ENCODE results near the gene CCDC88B.

DNA sequence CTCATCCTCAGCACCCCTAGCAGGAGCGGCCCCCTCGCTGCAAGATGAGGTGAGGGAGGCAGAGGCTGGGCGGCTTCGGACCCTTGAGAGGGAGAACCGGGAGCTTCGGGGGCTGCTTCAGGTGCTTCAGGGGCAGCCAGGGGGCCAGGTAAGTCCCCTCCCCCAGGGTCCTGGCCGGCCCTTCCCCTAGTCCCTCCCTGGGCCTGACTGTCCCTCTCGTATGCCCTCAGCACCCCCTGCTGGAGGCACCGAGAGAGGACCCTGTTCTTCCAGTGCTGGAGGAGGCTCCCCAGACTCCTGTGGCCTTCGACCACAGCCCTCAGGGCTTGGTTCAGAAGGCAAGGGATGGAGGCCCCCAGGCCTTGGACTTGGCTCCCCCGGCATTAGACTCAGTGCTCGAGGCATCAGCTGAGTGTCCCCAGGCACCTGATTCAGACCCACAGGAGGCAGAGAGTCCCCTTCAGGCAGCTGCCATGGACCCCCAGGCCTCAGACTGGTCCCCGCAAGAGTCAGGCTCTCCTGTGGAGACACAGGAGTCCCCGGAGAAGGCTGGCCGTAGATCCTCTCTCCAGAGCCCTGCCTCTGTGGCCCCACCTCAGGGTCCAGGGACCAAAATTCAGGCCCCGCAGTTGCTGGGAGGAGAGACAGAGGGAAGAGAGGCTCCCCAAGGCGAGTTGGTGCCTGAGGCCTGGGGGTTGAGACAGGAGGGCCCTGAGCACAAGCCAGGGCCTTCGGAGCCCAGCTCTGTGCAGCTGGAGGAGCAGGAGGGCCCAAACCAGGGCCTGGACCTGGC, 4.0 kb downstream of the CCDC88B start:
- no peak for TF ChIP-seq POLR2A (IDR thresholded peaks at IDR 0.05)
- TF ChIP-seq, protein P1, sequence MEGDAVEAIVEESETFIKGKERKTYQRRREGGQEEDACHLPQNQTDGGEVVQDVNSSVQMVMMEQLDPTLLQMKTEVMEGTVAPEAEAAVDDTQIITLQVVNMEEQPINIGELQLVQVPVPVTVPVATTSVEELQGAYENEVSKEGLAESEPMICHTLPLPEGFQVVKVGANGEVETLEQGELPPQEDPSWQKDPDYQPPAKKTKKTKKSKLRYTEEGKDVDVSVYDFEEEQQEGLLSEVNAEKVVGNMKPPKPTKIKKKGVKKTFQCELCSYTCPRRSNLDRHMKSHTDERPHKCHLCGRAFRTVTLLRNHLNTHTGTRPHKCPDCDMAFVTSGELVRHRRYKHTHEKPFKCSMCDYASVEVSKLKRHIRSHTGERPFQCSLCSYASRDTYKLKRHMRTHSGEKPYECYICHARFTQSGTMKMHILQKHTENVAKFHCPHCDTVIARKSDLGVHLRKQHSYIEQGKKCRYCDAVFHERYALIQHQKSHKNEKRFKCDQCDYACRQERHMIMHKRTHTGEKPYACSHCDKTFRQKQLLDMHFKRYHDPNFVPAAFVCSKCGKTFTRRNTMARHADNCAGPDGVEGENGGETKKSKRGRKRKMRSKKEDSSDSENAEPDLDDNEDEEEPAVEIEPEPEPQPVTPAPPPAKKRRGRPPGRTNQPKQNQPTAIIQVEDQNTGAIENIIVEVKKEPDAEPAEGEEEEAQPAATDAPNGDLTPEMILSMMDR (IDR thresholded peaks at IDR 0.05) = peak in 1 of 4 experiments; percentile 27

All from gastroesophageal sphincter (tissue), 3 donors.